WTC11 (cell line): Measurements from ENCODE around the gene CYP24A1.

Experiments
- CTCF ChIP-seq: fragments of 200-600 bp; IDR thresholded peaks from 2 replicates; pipeline ENCODE4 v1.8.0; 2022; ENCODE audit warnings: antibody characterized with exemption
- ESRRA ChIP-seq: sonication (generic); formaldehyde crosslinking; IDR thresholded peaks from 2 replicates; pipeline ENCODE4 v1.8.1; 2022; ENCODE audit warnings: mild to moderate bottlenecking, missing genetic modification reagents, borderline replicate concordance
- FOXP1 ChIP-seq: sonication (generic); formaldehyde crosslinking; IDR thresholded peaks from 2 replicates; pipeline ENCODE4 v1.8.0; 2022; ENCODE audit warnings: missing genetic modification reagents, mild to moderate bottlenecking, moderate library complexity, borderline replicate concordance
- MLX ChIP-seq: sonication (generic); formaldehyde crosslinking; IDR thresholded peaks from 2 replicates; pipeline ENCODE4 v1.8.1; 2023; ENCODE audit warnings: mild to moderate bottlenecking, missing genetic modification reagents, moderate library complexity
- NFATC4 ChIP-seq: fragments of 250-450 bp; sonication (Bioruptor Pico); IDR thresholded peaks from 2 replicates; pipeline ENCODE4 v1.9.0; 2021; ENCODE audit warnings: mild to moderate bottlenecking
- SMAD4 ChIP-seq: sonication (generic); formaldehyde crosslinking; IDR thresholded peaks from 2 replicates; pipeline ENCODE4 v1.8.0; 2022; ENCODE audit warnings: mild to moderate bottlenecking, missing genetic modification reagents
- USF2 ChIP-seq: sonication (generic); formaldehyde crosslinking; IDR thresholded peaks from 2 replicates; pipeline ENCODE4 v1.8.1; 2023; ENCODE audit warnings: mild to moderate bottlenecking, missing genetic modification reagents, moderate library complexity
- ZNF138 ChIP-seq: sonication (generic); formaldehyde crosslinking; conservative IDR thresholded peaks from 2 replicates; pipeline ENCODE4 v1.8.1; 2022; ENCODE audit warnings: mild to moderate bottlenecking, moderate library complexity, missing genetic modification reagents
- ZNF317 ChIP-seq: sonication (generic); formaldehyde crosslinking; IDR thresholded peaks from 2 replicates; pipeline ENCODE4 v1.8.1; 2023; ENCODE audit warnings: low read depth, mild to moderate bottlenecking, moderate library complexity, missing genetic modification reagents, borderline replicate concordance
- ZNF416 ChIP-seq: fragments of 250-450 bp; sonication (Bioruptor Pico); IDR thresholded peaks from 2 replicates; pipeline ENCODE4 v1.9.0; 2021; ENCODE audit warnings: mild to moderate bottlenecking, inconsistent platforms
- TF ChIP-seq, protein P1 (sequence below): sonication (generic); formaldehyde crosslinking; IDR thresholded peaks from 2 replicates; pipeline ENCODE4 v1.8.1; 2023; ENCODE audit warnings: mild to moderate bottlenecking, missing genetic modification reagents
- TF ChIP-seq, protein P2 (sequence below): sonication (generic); formaldehyde crosslinking; IDR thresholded peaks from 2 replicates; pipeline ENCODE4 v1.8.0; 2022; ENCODE audit warnings: mild to moderate bottlenecking, missing genetic modification reagents
- TF ChIP-seq, protein P3 (sequence below): sonication (generic); formaldehyde crosslinking; IDR thresholded peaks from 2 replicates; pipeline ENCODE4 v1.8.0; 2022; ENCODE audit warnings: mild to moderate bottlenecking, missing genetic modification reagents

DNA sequence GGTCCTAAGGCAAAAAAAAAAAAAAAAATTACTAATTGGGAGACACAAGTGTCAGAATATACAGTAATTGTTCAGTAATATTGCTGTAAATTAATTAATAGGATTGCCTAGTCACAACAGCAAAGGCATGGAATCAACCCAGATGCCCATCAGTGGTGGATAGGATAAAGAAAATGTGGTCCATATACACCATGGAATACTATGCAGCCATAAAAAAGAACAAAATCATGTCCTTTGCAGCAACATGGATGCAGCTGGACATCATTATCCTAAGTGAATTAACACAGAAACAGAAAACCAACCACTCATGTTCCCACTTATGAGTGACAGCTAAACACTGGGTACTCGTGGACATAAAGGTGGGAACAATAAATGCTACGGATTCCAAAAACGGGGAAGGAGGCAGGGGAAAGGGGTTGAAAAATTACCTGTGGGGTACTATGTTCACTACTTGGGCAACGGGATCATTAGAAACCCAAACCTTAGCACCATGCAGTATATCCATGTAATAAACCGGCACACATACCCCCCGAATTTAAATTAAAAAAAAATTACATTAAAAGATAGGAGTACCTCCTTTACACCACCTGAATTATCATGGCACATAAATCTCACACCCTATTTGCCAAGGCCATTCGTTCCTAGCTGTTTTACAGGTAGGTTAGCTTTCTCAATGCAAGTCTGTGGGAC, 33.4 kb upstream of the CYP24A1 start:
- TF ChIP-seq CTCF (no peak), ZNF317 (CRISPR knock-in tag) (no peak), NFATC4 (no peak), USF2 (no peak), SMAD4 (no peak), FOXP1 (no peak), ZNF138 (CRISPR knock-in tag) (no peak), ESRRA (CRISPR knock-in tag) (no peak), MLX (CRISPR knock-in tag) (no peak), ZNF416 (CRISPR knock-in tag) (no peak)
- TF ChIP-seq, protein P1, sequence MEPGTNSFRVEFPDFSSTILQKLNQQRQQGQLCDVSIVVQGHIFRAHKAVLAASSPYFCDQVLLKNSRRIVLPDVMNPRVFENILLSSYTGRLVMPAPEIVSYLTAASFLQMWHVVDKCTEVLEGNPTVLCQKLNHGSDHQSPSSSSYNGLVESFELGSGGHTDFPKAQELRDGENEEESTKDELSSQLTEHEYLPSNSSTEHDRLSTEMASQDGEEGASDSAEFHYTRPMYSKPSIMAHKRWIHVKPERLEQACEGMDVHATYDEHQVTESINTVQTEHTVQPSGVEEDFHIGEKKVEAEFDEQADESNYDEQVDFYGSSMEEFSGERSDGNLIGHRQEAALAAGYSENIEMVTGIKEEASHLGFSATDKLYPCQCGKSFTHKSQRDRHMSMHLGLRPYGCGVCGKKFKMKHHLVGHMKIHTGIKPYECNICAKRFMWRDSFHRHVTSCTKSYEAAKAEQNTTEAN = no peak
- TF ChIP-seq, protein P2, sequence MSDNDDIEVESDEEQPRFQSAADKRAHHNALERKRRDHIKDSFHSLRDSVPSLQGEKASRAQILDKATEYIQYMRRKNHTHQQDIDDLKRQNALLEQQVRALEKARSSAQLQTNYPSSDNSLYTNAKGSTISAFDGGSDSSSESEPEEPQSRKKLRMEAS = no peak
- TF ChIP-seq, protein P3, sequence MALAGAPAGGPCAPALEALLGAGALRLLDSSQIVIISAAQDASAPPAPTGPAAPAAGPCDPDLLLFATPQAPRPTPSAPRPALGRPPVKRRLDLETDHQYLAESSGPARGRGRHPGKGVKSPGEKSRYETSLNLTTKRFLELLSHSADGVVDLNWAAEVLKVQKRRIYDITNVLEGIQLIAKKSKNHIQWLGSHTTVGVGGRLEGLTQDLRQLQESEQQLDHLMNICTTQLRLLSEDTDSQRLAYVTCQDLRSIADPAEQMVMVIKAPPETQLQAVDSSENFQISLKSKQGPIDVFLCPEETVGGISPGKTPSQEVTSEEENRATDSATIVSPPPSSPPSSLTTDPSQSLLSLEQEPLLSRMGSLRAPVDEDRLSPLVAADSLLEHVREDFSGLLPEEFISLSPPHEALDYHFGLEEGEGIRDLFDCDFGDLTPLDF (CRISPR knock-in tag) = no peak
